ELR (cell line): ENCODE measurements around the gene SCAF11.
"Not testable (repeated sequence)": the region's sequence is repeated elsewhere in the genome, so short reads cannot be mapped to it uniquely, and the experiment has no call there.

Experiments
- DNase-seq: peaks from one replicate; pipeline ENCODE4 v3.0.0-alpha.2; 2015; ENCODE audit warnings: low read depth

The SCAF11 gene

GRCh38 chr12:45990468-45991283 is at the start of gene SCAF11:
Gene SCAF11, minus strand, starts transcription at chr12:45990574. Its CDS starts 26,407 bp downstream, at chr12:45964167.
- DNase-seq: peak; percentile 100

GRCh38 chr12:46037066-46037465 is 46.7 kb upstream of the SCAF11 start:
- DNase-seq: not testable (repeated sequence)

GRCh38 chr12:46027172-46027571 is 36.8 kb upstream of the SCAF11 start:
- no peak for DNase-seq

- DNase-seq: no peak
These were observed 33.7 kb upstream of the SCAF11 start for GRCh38 chr12:46024099-46024498.

- no peak for DNase-seq
These were observed 30.4 kb upstream of the SCAF11 start for GRCh38 chr12:46020768-46021167.

GRCh38 chr12:46018712-46019111 is 28.3 kb upstream of the SCAF11 start:
- DNase-seq: not testable (repeated sequence)

- DNase-seq: not testable (repeated sequence)
These were observed 27.5 kb upstream of the SCAF11 start for GRCh38 chr12:46017866-46018375.

GRCh38 chr12:46005823-46006222 is 15.4 kb upstream of the SCAF11 start:
- no peak for DNase-seq

- peak; percentile 40 for DNase-seq
These were observed 14.9 kb upstream of the SCAF11 start for GRCh38 chr12:46005151-46005797.

- no peak for DNase-seq
These were observed 14.3 kb upstream of the SCAF11 start for GRCh38 chr12:46004715-46005114.

- not testable (repeated sequence) for DNase-seq
These were observed 9.7 kb upstream of the SCAF11 start for GRCh38 chr12:46000076-46000475.

GRCh38 chr12:45994736-45995135 is 4.4 kb upstream of the SCAF11 start:
- peak; percentile 8 for DNase-seq

GRCh38 chr12:45991284-45992249 is 1.2 kb upstream of the SCAF11 start:
- DNase-seq: peak; percentile 84

- DNase-seq: peak; percentile 74
These were observed 480 bp downstream of the SCAF11 start for GRCh38 chr12:45989721-45990467.

GRCh38 chr12:45989287-45989686 is 1.1 kb downstream of the SCAF11 start:
- no peak for DNase-seq

- DNase-seq: peak; percentile 79
These were observed 2.1 kb downstream of the SCAF11 start for GRCh38 chr12:45988264-45988663.

- no peak for DNase-seq
These were observed 3.0 kb downstream of the SCAF11 start for GRCh38 chr12:45987340-45987727.

- DNase-seq: peak; percentile 19
These were observed 3.6 kb downstream of the SCAF11 start for GRCh38 chr12:45986641-45987339.

- DNase-seq: peak; percentile 35
These were observed 9.1 kb downstream of the SCAF11 start for GRCh38 chr12:45981075-45981837.

- DNase-seq: no peak
These were observed 9.8 kb downstream of the SCAF11 start for GRCh38 chr12:45980540-45980939.
